DOHH2 (cell line): ENCODE results near the gene ZSWIM6.

Experiments used
- EZH2phosphoT487 ChIP-seq: fragments of 200-600 bp; sonication (generic); IDR thresholded peaks from 2 replicates; pipeline ENCODE4 v1.6.1; 2017; ENCODE audit warnings: borderline replicate concordance, mild to moderate bottlenecking, antibody characterized with exemption, low read length, moderate library complexity, mixed read lengths
- TF ChIP-seq, protein P1 (sequence below): fragments of 200-600 bp; sonication (generic); IDR thresholded peaks from one replicate; pipeline ENCODE4 v1.5.1; 2014; ENCODE audit warnings: antibody characterized with exemption, mild to moderate bottlenecking, low read depth, low read length; ENCODE audit not compliant: poor library complexity, severe bottlenecking

DNA sequence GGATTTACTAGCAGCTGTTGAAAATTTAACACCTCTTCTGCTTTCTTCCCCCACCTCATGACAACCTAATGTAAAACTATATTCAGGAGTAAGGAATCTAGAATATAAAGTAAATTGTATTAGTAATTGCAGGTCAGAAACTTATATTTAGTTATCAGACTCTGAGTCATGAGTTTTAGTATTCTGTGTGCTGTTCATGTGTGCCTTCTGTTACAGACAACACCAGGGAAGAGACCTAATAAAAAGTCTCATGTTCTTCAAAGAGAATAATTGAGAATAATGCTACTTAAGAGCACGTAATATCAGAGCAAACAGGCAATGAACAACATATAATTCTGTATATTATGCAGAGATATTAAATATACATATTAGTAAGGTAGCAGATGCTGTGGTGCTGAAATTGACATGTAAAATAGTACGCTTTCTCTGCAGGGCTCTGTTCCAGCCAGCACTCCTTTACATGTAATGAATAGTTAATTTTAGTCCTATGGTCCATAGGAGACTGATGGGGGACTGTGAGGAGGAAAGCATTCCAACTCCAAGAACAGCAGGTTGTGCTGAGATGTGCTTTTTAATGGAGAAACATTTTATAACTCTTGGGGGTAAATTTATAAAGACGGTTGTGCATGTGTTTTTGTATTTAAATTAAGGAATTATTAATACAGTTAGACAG is 106.4 kb downstream of the ZSWIM6 start:
- TF ChIP-seq, protein P1, sequence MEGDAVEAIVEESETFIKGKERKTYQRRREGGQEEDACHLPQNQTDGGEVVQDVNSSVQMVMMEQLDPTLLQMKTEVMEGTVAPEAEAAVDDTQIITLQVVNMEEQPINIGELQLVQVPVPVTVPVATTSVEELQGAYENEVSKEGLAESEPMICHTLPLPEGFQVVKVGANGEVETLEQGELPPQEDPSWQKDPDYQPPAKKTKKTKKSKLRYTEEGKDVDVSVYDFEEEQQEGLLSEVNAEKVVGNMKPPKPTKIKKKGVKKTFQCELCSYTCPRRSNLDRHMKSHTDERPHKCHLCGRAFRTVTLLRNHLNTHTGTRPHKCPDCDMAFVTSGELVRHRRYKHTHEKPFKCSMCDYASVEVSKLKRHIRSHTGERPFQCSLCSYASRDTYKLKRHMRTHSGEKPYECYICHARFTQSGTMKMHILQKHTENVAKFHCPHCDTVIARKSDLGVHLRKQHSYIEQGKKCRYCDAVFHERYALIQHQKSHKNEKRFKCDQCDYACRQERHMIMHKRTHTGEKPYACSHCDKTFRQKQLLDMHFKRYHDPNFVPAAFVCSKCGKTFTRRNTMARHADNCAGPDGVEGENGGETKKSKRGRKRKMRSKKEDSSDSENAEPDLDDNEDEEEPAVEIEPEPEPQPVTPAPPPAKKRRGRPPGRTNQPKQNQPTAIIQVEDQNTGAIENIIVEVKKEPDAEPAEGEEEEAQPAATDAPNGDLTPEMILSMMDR = no peak
- TF ChIP-seq EZH2phosphoT487 = no peak
